HepG2 (cell line): ENCODE measurements around the gene RPS6KA2.

Experiments
- CEBPB ChIP-seq: IDR thresholded peaks from 2 replicates; pipeline ENCODE4 v1.6.1; 2011; ENCODE audit warnings: low read depth, low read length, improper control_type of control experiment, borderline replicate concordance
- EP300 ChIP-seq, 3 experiments: sonication (generic) in 1 of 3; formaldehyde crosslinking in 1 of 3; IDR thresholded peaks; 2 replicates each; pipeline versions ENCODE4 v1.5.1 to v1.6.1; 2011 to 2020; ENCODE audit warnings: low read depth in 2 of 3, low read length in 2 of 3, borderline replicate concordance in 1 of 3, improper control_type of control experiment in 1 of 3, mild to moderate bottlenecking in 1 of 3, missing genetic modification reagents in 1 of 3, moderate library complexity in 1 of 3
- HMG20A ChIP-seq: IDR thresholded peaks from 2 replicates; pipeline ENCODE4 v1.6.1; 2016; ENCODE audit warnings: borderline replicate concordance
- KDM1A ChIP-seq: IDR thresholded peaks from 2 replicates; pipeline ENCODE4 v1.6.1; 2016; ENCODE audit warnings: missing compliant biosample characterization
- NFYB ChIP-seq: sonication (generic); formaldehyde crosslinking; IDR thresholded peaks from 2 replicates; pipeline ENCODE4 v1.4.0; 2020; ENCODE audit warnings: missing genetic modification reagents
- NR2C2 ChIP-seq: sonication (generic); formaldehyde crosslinking; IDR thresholded peaks from 2 replicates; pipeline ENCODE4 v1.4.0; 2020; ENCODE audit warnings: missing genetic modification reagents, mild to moderate bottlenecking, moderate library complexity, borderline replicate concordance
- SATB2 ChIP-seq: sonication (generic); formaldehyde crosslinking; IDR thresholded peaks from 2 replicates; pipeline ENCODE4 v1.5.0; 2020; ENCODE audit warnings: missing genetic modification reagents
- SNAPC2 ChIP-seq: sonication (generic); formaldehyde crosslinking; IDR thresholded peaks from 2 replicates; pipeline ENCODE4 v1.8.1; 2022; ENCODE audit warnings: mild to moderate bottlenecking, missing genetic modification reagents
- TBP ChIP-seq: sonication (generic); formaldehyde crosslinking; IDR thresholded peaks from 2 replicates; pipeline ENCODE4 v1.5.0; 2020; ENCODE audit warnings: missing genetic modification reagents
- TOPORS ChIP-seq: sonication (generic); formaldehyde crosslinking; IDR thresholded peaks from 2 replicates; pipeline ENCODE4 v1.8.0; 2023; ENCODE audit warnings: mild to moderate bottlenecking, missing genetic modification reagents
- ZNF138 ChIP-seq: sonication (generic); formaldehyde crosslinking; IDR thresholded peaks from 2 replicates; pipeline ENCODE4 v1.5.0; 2020; ENCODE audit warnings: mild to moderate bottlenecking, low read depth, missing genetic modification reagents
- ZNF513 ChIP-seq: sonication (generic); formaldehyde crosslinking; conservative IDR thresholded peaks from 2 replicates; pipeline ENCODE4 v1.5.0; 2020; ENCODE audit warnings: missing genetic modification reagents
- TF ChIP-seq, protein P1 (sequence below): sonication (generic); formaldehyde crosslinking; IDR thresholded peaks from 2 replicates; pipeline ENCODE4 v1.5.0; 2020; ENCODE audit warnings: mild to moderate bottlenecking, missing genetic modification reagents, moderate library complexity

DNA sequence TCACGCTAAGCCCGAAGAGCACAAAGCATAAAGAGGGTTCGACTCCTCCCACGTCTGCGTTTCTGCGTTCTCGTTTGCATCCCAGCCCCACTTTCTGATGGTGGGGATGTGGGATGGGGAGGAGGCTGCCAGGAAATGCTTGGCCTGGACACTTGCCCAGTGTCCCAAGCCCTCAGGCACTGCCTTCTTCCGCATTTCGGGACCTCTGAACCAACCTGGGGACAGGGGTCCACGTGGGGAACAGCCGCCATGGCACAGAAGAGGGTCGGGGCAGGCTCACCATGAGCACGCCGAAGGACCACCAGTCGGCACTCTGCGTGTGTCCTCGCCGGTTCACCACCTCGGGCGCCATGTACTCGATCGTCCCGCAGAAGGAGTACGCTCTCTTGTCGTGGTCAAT is 128.8 kb downstream of the RPS6KA2 start:
- TF ChIP-seq NFYB, result no peak
- no peak for TF ChIP-seq ZNF138 (CRISPR knock-in tag)
- no peak for TF ChIP-seq HMG20A
- TF ChIP-seq, protein P1, sequence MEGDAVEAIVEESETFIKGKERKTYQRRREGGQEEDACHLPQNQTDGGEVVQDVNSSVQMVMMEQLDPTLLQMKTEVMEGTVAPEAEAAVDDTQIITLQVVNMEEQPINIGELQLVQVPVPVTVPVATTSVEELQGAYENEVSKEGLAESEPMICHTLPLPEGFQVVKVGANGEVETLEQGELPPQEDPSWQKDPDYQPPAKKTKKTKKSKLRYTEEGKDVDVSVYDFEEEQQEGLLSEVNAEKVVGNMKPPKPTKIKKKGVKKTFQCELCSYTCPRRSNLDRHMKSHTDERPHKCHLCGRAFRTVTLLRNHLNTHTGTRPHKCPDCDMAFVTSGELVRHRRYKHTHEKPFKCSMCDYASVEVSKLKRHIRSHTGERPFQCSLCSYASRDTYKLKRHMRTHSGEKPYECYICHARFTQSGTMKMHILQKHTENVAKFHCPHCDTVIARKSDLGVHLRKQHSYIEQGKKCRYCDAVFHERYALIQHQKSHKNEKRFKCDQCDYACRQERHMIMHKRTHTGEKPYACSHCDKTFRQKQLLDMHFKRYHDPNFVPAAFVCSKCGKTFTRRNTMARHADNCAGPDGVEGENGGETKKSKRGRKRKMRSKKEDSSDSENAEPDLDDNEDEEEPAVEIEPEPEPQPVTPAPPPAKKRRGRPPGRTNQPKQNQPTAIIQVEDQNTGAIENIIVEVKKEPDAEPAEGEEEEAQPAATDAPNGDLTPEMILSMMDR (CRISPR knock-in tag), result no peak
- TF ChIP-seq TBP (CRISPR knock-in tag), result no peak
- TF ChIP-seq EP300 (IDR thresholded peaks at IDR 0.05; ENCODE audit: low read depth in 2 of 2, low read length in 2 of 2), result no peak
- TF ChIP-seq EP300 (CRISPR knock-in tag; IDR thresholded peaks at IDR 0.05; ENCODE audit: borderline replicate concordance), result no peak
- TF ChIP-seq SATB2, result no peak
- no peak for TF ChIP-seq TOPORS
- TF ChIP-seq ZNF513 (CRISPR knock-in tag), result no peak
- TF ChIP-seq CEBPB, result no peak
- TF ChIP-seq NR2C2, result no peak
- no peak for TF ChIP-seq KDM1A
- no peak for TF ChIP-seq SNAPC2 (CRISPR knock-in tag)
